ENCODE results near the gene MKKS.
"Not testable (repeated sequence)": the region's sequence is repeated elsewhere in the genome, so short reads cannot be mapped to it uniquely, and the experiment has no call there.

Gene MKKS

GRCh38 chr20:10412591-10413408 lies 21.2 kb downstream of the MKKS start:
- H3K36me3 ChIP-seq (ENCODE audit: control insufficient read depth, insufficient read depth, low read length) = peaks cover 32% of the 10 kb centered on the region
- H3K4me1 ChIP-seq (ENCODE audit: control insufficient read depth, insufficient read depth, low read length) = peaks cover 12% of the 10 kb centered on the region
- no peaks in the 10 kb centered on the region for H3K9me3 ChIP-seq (ENCODE audit: control insufficient read depth, insufficient read depth, low read length)
- H3K27ac ChIP-seq (ENCODE audit: low read depth, low read length) = no peak overlapping the region
- no peak overlapping the region for H3K4me3 ChIP-seq (ENCODE audit: low read depth, low read length)
- H3K9ac ChIP-seq (ENCODE audit: low read depth, low read length) = no peak overlapping the region
- H3K27me3 ChIP-seq (ENCODE audit: control insufficient read depth, insufficient read depth, low read length) = no peaks in the 10 kb centered on the region

GRCh38 chr20:10411673-10412072 lies 22.3 kb downstream of the MKKS start:
- Histone ChIP-seq H3K9ac (ENCODE audit: low read depth, low read length) (no peak overlapping the region), H3K4me3 (ENCODE audit: low read depth, low read length) (no peak overlapping the region), H3K9me3 (ENCODE audit: control insufficient read depth, insufficient read depth, low read length) (no peaks in the 10 kb centered on the region), H3K4me1 (ENCODE audit: control insufficient read depth, insufficient read depth, low read length) (peaks cover 12% of the 10 kb centered on the region), H3K27me3 (ENCODE audit: control insufficient read depth, insufficient read depth, low read length) (no peaks in the 10 kb centered on the region), H3K27ac (ENCODE audit: low read depth, low read length) (no peak overlapping the region), H3K36me3 (ENCODE audit: control insufficient read depth, insufficient read depth, low read length) (peaks cover 38% of the 10 kb centered on the region)

DNA sequence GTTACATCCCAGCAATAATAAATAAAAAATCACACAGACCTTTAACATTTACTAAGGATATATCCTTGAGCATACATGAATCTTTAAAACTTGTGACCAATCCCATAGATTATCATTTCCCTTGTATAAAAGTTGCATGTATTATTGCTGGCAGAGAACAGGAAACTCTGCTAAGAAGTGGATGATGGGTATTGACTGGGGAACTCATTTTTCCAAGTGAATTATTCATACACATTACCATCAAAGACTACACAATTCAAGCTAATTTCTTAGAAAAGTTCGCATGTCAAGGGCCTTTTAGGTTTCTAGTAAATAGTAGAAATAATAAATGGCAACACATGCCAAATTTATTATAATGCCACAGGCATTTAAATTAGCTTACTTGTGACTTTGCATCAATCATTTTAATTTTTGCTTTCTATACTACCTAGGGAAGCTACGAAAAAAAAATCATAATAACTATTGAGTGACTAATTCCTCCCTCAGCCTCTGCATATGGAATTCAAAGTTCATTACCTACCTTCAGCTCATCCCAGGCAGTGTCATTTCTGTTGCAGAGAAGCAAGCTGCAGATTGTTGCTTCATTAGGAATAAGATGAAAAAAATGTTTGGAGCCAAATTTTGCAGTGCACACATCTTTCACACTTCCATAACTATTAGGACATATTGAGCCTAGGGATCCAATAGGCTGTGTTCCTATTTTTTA lies 25.8 kb downstream of the MKKS start:
- no peaks in the 10 kb centered on the region for H3K4me1 ChIP-seq (ENCODE audit: control insufficient read depth, insufficient read depth, low read length)

DNA sequence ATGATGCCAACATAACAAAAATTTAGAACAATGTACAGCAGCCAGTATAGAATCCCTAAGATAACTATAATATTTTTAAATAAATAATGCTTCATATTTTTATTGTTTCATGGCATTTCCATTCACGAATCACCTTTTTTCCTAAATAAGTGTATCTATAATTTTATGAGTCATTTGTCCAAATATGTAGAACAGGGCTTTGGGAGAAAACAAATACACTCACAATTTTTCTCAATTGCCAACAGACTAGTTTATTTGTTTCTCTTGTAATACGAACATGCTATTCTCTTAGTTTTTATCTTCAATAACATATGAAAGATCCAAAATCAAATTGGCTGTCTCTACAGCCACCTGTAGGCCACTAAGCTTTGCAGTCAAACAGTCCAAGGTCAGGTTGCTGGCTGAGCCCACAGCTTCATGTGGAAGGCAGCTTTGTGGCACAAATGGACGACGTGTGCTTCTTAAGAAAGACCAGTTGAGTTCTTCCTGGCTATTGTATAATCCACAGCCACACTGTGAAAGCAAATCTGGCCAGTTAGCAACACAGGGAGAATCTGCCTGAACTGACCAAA lies 29.0 kb downstream of the MKKS start:
- no peaks in the 10 kb centered on the region for H3K4me1 ChIP-seq (ENCODE audit: control insufficient read depth, insufficient read depth, low read length)
- H3K27me3 ChIP-seq (ENCODE audit: control insufficient read depth, insufficient read depth, low read length) = no peaks in the 10 kb centered on the region
- peaks cover 20% of the 10 kb centered on the region; the same call in 1 of the 2 replicates for H3K36me3 ChIP-seq (ENCODE audit: control insufficient read depth, insufficient read depth, low read length)
- H3K27ac ChIP-seq (ENCODE audit: low read depth, low read length) = no peak overlapping the region
- no peak overlapping the region for H3K9ac ChIP-seq (ENCODE audit: low read depth, low read length)
- H3K9me3 ChIP-seq (ENCODE audit: control insufficient read depth, insufficient read depth, low read length) = no peaks in the 10 kb centered on the region
- H3K4me3 ChIP-seq (ENCODE audit: low read depth, low read length) = no peak overlapping the region

More for the DNA sequence above, 25.8 kb downstream of the MKKS start:
- peaks cover 38% of the 10 kb centered on the region for H3K36me3 ChIP-seq (ENCODE audit: control insufficient read depth, insufficient read depth, low read length)
- H3K27me3 ChIP-seq (ENCODE audit: control insufficient read depth, insufficient read depth, low read length) = no peaks in the 10 kb centered on the region
- no peak overlapping the region for H3K9ac ChIP-seq (ENCODE audit: low read depth, low read length)
- no peak overlapping the region for H3K4me3 ChIP-seq (ENCODE audit: low read depth, low read length)
- H3K27ac ChIP-seq (ENCODE audit: low read depth, low read length) = no peak overlapping the region
- H3K9me3 ChIP-seq (ENCODE audit: control insufficient read depth, insufficient read depth, low read length) = no peaks in the 10 kb centered on the region

GRCh38 chr20:10404023-10404628 lies 29.9 kb downstream of the MKKS start:
- Histone ChIP-seq H3K27ac (ENCODE audit: low read depth, low read length) (no peak overlapping the region), H3K4me3 (ENCODE audit: low read depth, low read length) (no peak overlapping the region)

DNA sequence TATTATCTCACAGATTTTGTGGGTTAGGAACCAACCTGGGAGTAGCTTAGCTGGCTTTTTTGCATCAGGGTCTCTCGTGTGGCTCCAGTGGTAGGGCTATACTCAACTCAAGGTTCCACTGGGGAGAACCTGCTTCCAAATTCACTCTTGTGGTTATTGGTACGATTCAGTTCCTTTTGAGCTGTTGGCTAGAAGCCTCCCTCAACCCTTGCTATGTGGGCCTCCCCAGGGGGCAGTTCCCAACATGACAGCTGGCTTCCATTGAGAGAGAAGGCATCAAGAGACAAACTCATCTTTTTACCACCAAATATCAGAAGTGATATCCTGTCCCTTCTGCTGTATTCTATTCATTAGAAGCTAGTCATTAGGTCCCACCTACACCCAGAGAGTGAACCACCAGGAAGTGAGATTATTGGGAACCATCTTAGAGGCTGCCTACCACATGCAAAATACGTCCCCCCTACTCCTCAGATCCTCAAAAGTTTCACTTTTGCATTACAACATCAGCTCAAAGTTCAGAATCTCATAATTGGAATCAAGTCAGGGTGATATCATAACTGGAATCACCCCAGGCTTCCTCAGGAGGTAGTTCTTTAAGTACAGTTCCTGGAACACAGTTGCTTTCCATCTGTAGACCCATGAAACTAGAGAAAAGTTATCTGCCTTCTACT lies 30.9 kb downstream of the MKKS start:
- Histone ChIP-seq H3K27me3 (ENCODE audit: control insufficient read depth, insufficient read depth, low read length) (no peaks in the 10 kb centered on the region), H3K9me3 (ENCODE audit: control insufficient read depth, insufficient read depth, low read length) (no peaks in the 10 kb centered on the region), H3K27ac (ENCODE audit: low read depth, low read length) (no peak overlapping the region), H3K4me1 (ENCODE audit: control insufficient read depth, insufficient read depth, low read length) (no peaks in the 10 kb centered on the region), H3K4me3 (ENCODE audit: low read depth, low read length) (no peak overlapping the region), H3K9ac (ENCODE audit: low read depth, low read length) (no peak overlapping the region), H3K36me3 (ENCODE audit: control insufficient read depth, insufficient read depth, low read length) (peaks cover 20% of the 10 kb centered on the region; the same call in 1 of the 2 replicates)

More at GRCh38 chr20:10404023-10404628, 29.9 kb downstream of the MKKS start:
- Histone ChIP-seq H3K9me3 (ENCODE audit: control insufficient read depth, insufficient read depth, low read length) (no peaks in the 10 kb centered on the region), H3K36me3 (ENCODE audit: control insufficient read depth, insufficient read depth, low read length) (peaks cover 20% of the 10 kb centered on the region; the same call in 1 of the 2 replicates), H3K27me3 (ENCODE audit: control insufficient read depth, insufficient read depth, low read length) (no peaks in the 10 kb centered on the region), H3K9ac (ENCODE audit: low read depth, low read length) (no peak overlapping the region), H3K4me1 (ENCODE audit: control insufficient read depth, insufficient read depth, low read length) (no peaks in the 10 kb centered on the region)

GRCh38 chr20:10398834-10399369 lies 35.1 kb downstream of the MKKS start:
- no peaks in the 10 kb centered on the region for H3K9me3 ChIP-seq (ENCODE audit: control insufficient read depth, insufficient read depth, low read length)
- no peak overlapping the region for H3K27ac ChIP-seq (ENCODE audit: low read depth, low read length)

DNA sequence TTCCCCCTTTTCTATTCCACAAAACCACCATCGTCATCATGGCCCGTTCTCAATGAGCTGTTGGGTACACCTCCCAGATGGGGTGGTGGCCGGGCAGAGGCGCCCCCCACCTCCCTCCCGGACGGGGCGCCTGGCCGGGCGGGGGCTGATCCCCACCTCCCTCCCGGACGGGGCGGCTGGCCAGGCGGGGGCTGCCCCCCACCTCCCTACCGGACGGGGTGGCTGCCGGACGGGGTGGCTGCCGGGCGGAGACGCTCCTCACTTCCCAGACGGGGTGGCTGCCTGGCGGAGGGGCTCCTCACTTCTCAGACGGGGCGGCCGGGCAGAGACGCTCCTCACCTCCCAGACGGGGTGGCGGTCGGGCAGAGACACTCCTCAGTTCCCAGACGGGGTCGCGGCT lies 39.3 kb downstream of the MKKS start:
- not testable (repeated sequence) for H3K9ac ChIP-seq (ENCODE audit: low read depth, low read length); H3K27me3 ChIP-seq (ENCODE audit: control insufficient read depth, insufficient read depth, low read length); H3K9me3 ChIP-seq (ENCODE audit: control insufficient read depth, insufficient read depth, low read length); H3K36me3 ChIP-seq (ENCODE audit: control insufficient read depth, insufficient read depth, low read length); H3K27ac ChIP-seq (ENCODE audit: low read depth, low read length); H3K4me1 ChIP-seq (ENCODE audit: control insufficient read depth, insufficient read depth, low read length); H3K4me3 ChIP-seq (ENCODE audit: low read depth, low read length)

More at GRCh38 chr20:10398834-10399369, 35.1 kb downstream of the MKKS start:
- no peaks in the 10 kb centered on the region for H3K36me3 ChIP-seq (ENCODE audit: control insufficient read depth, insufficient read depth, low read length)
- H3K9ac ChIP-seq (ENCODE audit: low read depth, low read length) = no peak overlapping the region
- no peak overlapping the region for H3K4me3 ChIP-seq (ENCODE audit: low read depth, low read length)
- no peaks in the 10 kb centered on the region for H3K27me3 ChIP-seq (ENCODE audit: control insufficient read depth, insufficient read depth, low read length)
- H3K4me1 ChIP-seq (ENCODE audit: control insufficient read depth, insufficient read depth, low read length) = no peaks in the 10 kb centered on the region

- Histone ChIP-seq H3K4me1 (ENCODE audit: control insufficient read depth, insufficient read depth, low read length) (no peaks in the 10 kb centered on the region), H3K27ac (ENCODE audit: low read depth, low read length) (no peak overlapping the region), H3K9me3 (ENCODE audit: control insufficient read depth, insufficient read depth, low read length) (peaks cover 5% of the 10 kb centered on the region; the same call in 1 of the 2 replicates), H3K4me3 (ENCODE audit: low read depth, low read length) (no peak overlapping the region), H3K36me3 (ENCODE audit: control insufficient read depth, insufficient read depth, low read length) (no peaks in the 10 kb centered on the region), H3K27me3 (ENCODE audit: control insufficient read depth, insufficient read depth, low read length) (no peaks in the 10 kb centered on the region), H3K9ac (ENCODE audit: low read depth, low read length) (no peak overlapping the region)
These were observed 43.3 kb downstream of the MKKS start for GRCh38 chr20:10390709-10391108.

GRCh38 chr20:10388597-10388996 lies 45.4 kb downstream of the MKKS start:
- Histone ChIP-seq H3K9me3 (ENCODE audit: control insufficient read depth, insufficient read depth, low read length) (peaks cover 5% of the 10 kb centered on the region; the same call in 1 of the 2 replicates), H3K4me1 (ENCODE audit: control insufficient read depth, insufficient read depth, low read length) (no peaks in the 10 kb centered on the region), H3K36me3 (ENCODE audit: control insufficient read depth, insufficient read depth, low read length) (no peaks in the 10 kb centered on the region), H3K9ac (ENCODE audit: low read depth, low read length) (no peak overlapping the region), H3K27ac (ENCODE audit: low read depth, low read length) (no peak overlapping the region), H3K4me3 (ENCODE audit: low read depth, low read length) (no peak overlapping the region), H3K27me3 (ENCODE audit: control insufficient read depth, insufficient read depth, low read length) (no peaks in the 10 kb centered on the region)

Data from HUES48 (cell line).